NB4 (cell line): ENCODE data around the gene ZNF207.
"Not testable (repeated sequence)": the region's sequence is repeated elsewhere in the genome, so short reads cannot be mapped to it uniquely, and the experiment has no call there.

Experiments used
- DNase-seq: peaks from one replicate; pipeline ENCODE4 v3.0.0; 2010; ENCODE audit warnings: low read depth
- H3K4me3 ChIP-seq: one replicate; pipeline ENCODE4 v1.5.1; 2011; ENCODE audit warnings: mild to moderate bottlenecking, low read depth, low read length, moderate library complexity
- MAX ChIP-seq: IDR thresholded peaks from 2 replicates; pipeline ENCODE4 v1.6.1; 2011; ENCODE audit warnings: low read depth, low read length
- MYC ChIP-seq: IDR thresholded peaks from 2 replicates; pipeline ENCODE4 v1.6.1; 2011; ENCODE audit warnings: low read depth, low read length
- POLR2A ChIP-seq: IDR thresholded peaks from 2 replicates; pipeline ENCODE4 v1.6.1; 2011; ENCODE audit warnings: mild to moderate bottlenecking; ENCODE audit not compliant: insufficient read length; ENCODE audit errors: extremely low read depth
- TF ChIP-seq, protein P1 (sequence below): IDR thresholded peaks from one replicate; pipeline ENCODE4 v1.5.1; 2012; ENCODE audit warnings: low read depth, low read length

The ZNF207 gene

DNA sequence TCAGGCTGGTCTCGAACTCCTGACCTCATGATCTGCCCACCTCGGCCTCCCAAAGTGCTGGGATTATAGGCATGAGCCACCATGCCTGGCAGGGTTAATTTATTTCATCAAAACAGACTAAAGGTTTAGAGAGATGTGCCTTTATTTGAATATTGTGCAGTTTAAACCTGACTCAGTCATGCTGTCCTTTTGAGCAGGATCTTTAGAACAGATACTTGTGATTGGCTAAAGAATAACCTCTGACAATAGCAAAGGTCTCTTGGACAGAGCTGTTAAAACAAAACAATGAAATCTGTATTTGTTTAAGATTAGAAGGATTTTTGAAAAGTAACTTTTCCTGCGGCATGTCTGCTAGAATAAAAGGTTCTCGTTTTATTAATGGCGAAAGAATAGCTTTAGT is 36.0 kb downstream of the ZNF207 start:
- no peak for DNase-seq
- TF ChIP-seq POLR2A (no peak), MYC (no peak), MAX (no peak)
- TF ChIP-seq, protein P1, sequence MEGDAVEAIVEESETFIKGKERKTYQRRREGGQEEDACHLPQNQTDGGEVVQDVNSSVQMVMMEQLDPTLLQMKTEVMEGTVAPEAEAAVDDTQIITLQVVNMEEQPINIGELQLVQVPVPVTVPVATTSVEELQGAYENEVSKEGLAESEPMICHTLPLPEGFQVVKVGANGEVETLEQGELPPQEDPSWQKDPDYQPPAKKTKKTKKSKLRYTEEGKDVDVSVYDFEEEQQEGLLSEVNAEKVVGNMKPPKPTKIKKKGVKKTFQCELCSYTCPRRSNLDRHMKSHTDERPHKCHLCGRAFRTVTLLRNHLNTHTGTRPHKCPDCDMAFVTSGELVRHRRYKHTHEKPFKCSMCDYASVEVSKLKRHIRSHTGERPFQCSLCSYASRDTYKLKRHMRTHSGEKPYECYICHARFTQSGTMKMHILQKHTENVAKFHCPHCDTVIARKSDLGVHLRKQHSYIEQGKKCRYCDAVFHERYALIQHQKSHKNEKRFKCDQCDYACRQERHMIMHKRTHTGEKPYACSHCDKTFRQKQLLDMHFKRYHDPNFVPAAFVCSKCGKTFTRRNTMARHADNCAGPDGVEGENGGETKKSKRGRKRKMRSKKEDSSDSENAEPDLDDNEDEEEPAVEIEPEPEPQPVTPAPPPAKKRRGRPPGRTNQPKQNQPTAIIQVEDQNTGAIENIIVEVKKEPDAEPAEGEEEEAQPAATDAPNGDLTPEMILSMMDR, result no peak
- no peak overlapping the region for H3K4me3 ChIP-seq

DNA sequence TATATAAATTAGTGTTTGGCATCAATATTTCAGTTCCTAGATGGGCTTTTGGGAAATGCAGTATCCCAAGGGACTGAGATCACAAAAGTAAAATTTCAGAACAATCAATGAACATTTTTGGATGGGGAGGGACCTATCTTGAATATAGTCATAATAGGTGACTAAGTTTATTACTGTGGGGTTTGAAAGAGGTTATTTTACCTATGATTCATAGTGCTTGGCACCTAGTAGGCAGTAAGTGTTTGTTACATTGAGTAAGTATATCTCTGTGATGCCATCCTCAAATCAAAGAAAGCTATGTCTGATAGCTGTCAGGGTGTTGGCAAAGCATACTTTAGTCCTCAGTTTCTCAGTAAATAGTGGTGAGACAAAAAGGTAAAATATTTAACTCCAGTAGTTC is 36.9 kb downstream of the ZNF207 start:
- no peak overlapping the region for H3K4me3 ChIP-seq
- TF ChIP-seq MAX, result no peak
- TF ChIP-seq POLR2A, result no peak
- no peak for TF ChIP-seq MYC
- TF ChIP-seq, protein P1, result no peak
- no peak for DNase-seq

DNA sequence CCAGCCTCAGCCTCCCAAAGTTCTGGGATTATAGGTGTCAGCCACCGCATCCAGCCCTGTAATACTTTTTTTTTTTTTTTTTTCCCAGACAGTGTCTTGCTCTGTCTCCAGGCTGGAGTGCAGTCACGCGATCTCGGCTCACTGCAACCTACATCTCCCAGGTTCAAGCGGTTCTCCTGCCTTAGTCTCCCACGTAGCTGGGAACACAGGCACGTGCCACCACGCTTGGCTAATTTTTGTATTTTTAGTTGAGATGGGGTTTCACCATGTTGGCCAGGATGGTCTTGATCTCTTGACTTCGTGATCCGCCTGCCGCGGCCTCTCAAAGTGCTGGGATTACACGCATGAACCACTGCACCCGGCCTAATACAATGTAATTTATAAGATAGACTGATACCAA is 38.2 kb downstream of the ZNF207 start:
- not testable (repeated sequence) for H3K4me3 ChIP-seq, DNase-seq

- TF ChIP-seq MAX (no peak), MYC (no peak), POLR2A (no peak)
- DNase-seq, result no peak
These were observed 38.9 kb downstream of the ZNF207 start for GRCh38 chr17:32388613-32389459.

GRCh38 chr17:32393904-32394303 is 43.9 kb downstream of the ZNF207 start:
- no peak for TF ChIP-seq MYC
- TF ChIP-seq POLR2A, result no peak
- TF ChIP-seq, protein P1, result no peak
- no peak for TF ChIP-seq MAX
- DNase-seq, result no peak
- no peak overlapping the region for H3K4me3 ChIP-seq

More at GRCh38 chr17:32388613-32389459, 38.9 kb downstream of the ZNF207 start:
- no peak overlapping the region for H3K4me3 ChIP-seq

- no peak for TF ChIP-seq MYC
- TF ChIP-seq POLR2A, result no peak
- TF ChIP-seq MAX, result no peak
- TF ChIP-seq, protein P1, result no peak
- no peak for DNase-seq
- H3K4me3 ChIP-seq, result no peak overlapping the region
These were observed 46.4 kb downstream of the ZNF207 start for GRCh38 chr17:32396343-32396742.
